Fibroblast of lung (primary cell): Measurements from ENCODE around the gene TEDC2. TPM values are rescaled to one million over a fixed set of nuclear protein-coding genes. Genes with fewer than 3 reads are reported as not detected.

Experiments used
- DNase-seq, 2 donors: peaks; one replicate each; pipeline versions ENCODE4 v3.0.0 to v3.0.0-alpha.2; 2010; ENCODE audit warnings: low read depth in 2 of 2
- H2AFZ ChIP-seq: 2 replicates; pipeline ENCODE4 v1.5.1; 2012; ENCODE audit warnings: low read length, control low read depth, inconsistent platforms
- H3K27ac ChIP-seq: 2 replicates; pipeline ENCODE4 v1.5.1; 2011; ENCODE audit warnings: low read length, control low read depth; ENCODE audit not compliant: insufficient read depth
- H3K27me3 ChIP-seq: 2 replicates; pipeline ENCODE4 v1.5.1; 2011; ENCODE audit warnings: mild to moderate bottlenecking, low read length; ENCODE audit not compliant: control insufficient read depth, insufficient read depth
- H3K36me3 ChIP-seq: 2 replicates; pipeline ENCODE4 v1.5.1; 2011; ENCODE audit warnings: low read length; ENCODE audit not compliant: control insufficient read depth, insufficient read depth
- H3K4me1 ChIP-seq: 2 replicates; pipeline ENCODE4 v1.5.1; 2011; ENCODE audit warnings: low read length; ENCODE audit not compliant: control insufficient read depth, insufficient read depth; ENCODE audit errors: extremely low read depth
- H3K4me2 ChIP-seq: 2 replicates; pipeline ENCODE4 v1.5.1; 2011; ENCODE audit warnings: low read length, control low read depth; ENCODE audit not compliant: insufficient read depth; ENCODE audit errors: extremely low read depth
- H3K4me3 ChIP-seq, 4 experiments: fragments of 200-600 bp in 1 of 4; sonication (generic) in 1 of 4; replicated peaks in 1 of 4; 2 replicates each; pipeline ENCODE4 v1.5.1; 2011 to 2016; ENCODE audit warnings: low read length in 4 of 4, low read depth in 3 of 4, mild to moderate bottlenecking in 3 of 4, control low read depth in 2 of 4, inconsistent platforms in 1 of 4, mixed read lengths in 1 of 4; ENCODE audit not compliant: insufficient read depth in 1 of 4; ENCODE audit errors: control extremely low read depth in 1 of 4
- H3K79me2 ChIP-seq: 2 replicates; pipeline ENCODE4 v1.5.1; 2012; ENCODE audit warnings: mild to moderate bottlenecking, low read length, inconsistent platforms; ENCODE audit not compliant: control insufficient read depth, insufficient read depth
- H3K9ac ChIP-seq: 2 replicates; pipeline ENCODE4 v1.5.1; 2011; ENCODE audit warnings: mild to moderate bottlenecking, low read length, control low read depth; ENCODE audit not compliant: insufficient read depth
- H3K9me3 ChIP-seq: 2 replicates; pipeline ENCODE4 v1.5.1; 2012; ENCODE audit warnings: low read depth, low read length; ENCODE audit not compliant: control insufficient read depth, insufficient read depth
- H4K20me1 ChIP-seq: 2 replicates; pipeline ENCODE4 v1.5.1; 2011; ENCODE audit warnings: low read length; ENCODE audit not compliant: control insufficient read depth, insufficient read depth; ENCODE audit errors: extremely low read depth
- EZH2 ChIP-seq: IDR thresholded peaks from 2 replicates; pipeline ENCODE4 v1.5.1; 2012; ENCODE audit warnings: low read length, control low read depth, mild to moderate bottlenecking; ENCODE audit errors: missing control alignments
- polyA plus RNA-seq, 2 donors: library from polyadenylated mRNA; depleted of rRNA in 1 of 2; stranded (reverse) in 1 of 2; unstranded in 1 of 2; fragments of >200 nt; gene quantifications; 2 replicates each; pipeline ENCODE4 v1.2.1, GENCODE V29; 2011 to 2012; ENCODE audit warnings: missing spikeins in 1 of 2
- total RNA-seq: library from RNA; depleted of rRNA; stranded (reverse); fragments of >200 nt; gene quantifications from 2 replicates; pipeline ENCODE4 v1.2.1, GENCODE V29; 2014
- TF ChIP-seq, protein P1 (sequence below), 2 donors: IDR thresholded peaks in 1 of 2; conservative IDR thresholded peaks in 1 of 2; 1 replicate in 1 of 2; 2 replicates in 1 of 2; pipeline ENCODE4 v1.5.1; 2011 to 2012; ENCODE audit warnings: low read length in 2 of 2, control low read depth in 1 of 2, inconsistent platforms in 1 of 2, low read depth in 1 of 2, mild to moderate bottlenecking in 1 of 2

Gene TEDC2
- total and polyA plus RNA-seq, 2 donors (not counting 1 experiment from before 2014, with no cell fraction given): 1.2 to 1.7 TPM

DNA sequence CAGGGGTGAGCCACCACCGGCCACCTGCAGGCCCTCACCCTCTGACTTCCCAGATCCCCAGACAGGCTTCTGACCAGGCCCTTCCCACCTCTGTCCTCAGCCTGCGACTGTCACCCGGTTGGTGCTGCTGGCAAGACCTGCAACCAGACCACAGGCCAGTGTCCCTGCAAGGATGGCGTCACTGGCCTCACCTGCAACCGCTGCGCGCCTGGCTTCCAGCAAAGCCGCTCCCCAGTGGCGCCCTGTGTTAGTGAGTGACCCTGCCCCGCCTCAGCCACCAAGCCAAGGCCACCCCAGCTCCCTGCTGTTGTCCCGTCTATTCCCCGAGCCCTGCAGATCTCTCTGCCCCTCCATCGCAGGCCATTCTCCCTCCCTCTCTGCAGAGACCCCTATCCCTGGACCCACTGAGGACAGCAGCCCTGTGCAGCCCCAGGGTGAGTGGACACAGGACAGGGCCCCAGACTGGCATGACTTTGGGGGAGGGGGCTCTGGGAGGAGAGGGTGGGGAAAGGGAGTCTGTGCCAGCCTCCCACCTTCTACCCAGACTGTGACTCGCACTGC lies 13.1 kb downstream of the TEDC2 start:
- Histone ChIP-seq H3K27ac (no peak overlapping the region), H3K4me2 (no peak overlapping the region), H3K4me3 (no peak overlapping the region), H3K79me2 (peaks cover 3% of the 10 kb centered on the region), H3K9me3 (no peaks in the 10 kb centered on the region), H4K20me1 (no peaks in the 10 kb centered on the region), H3K27me3 (no peaks in the 10 kb centered on the region), H3K4me1 (peaks cover 16% of the 10 kb centered on the region), H2AFZ (no peak overlapping the region), H3K36me3 (no peaks in the 10 kb centered on the region), H3K9ac (no peak overlapping the region)
- TF ChIP-seq, protein P1, sequence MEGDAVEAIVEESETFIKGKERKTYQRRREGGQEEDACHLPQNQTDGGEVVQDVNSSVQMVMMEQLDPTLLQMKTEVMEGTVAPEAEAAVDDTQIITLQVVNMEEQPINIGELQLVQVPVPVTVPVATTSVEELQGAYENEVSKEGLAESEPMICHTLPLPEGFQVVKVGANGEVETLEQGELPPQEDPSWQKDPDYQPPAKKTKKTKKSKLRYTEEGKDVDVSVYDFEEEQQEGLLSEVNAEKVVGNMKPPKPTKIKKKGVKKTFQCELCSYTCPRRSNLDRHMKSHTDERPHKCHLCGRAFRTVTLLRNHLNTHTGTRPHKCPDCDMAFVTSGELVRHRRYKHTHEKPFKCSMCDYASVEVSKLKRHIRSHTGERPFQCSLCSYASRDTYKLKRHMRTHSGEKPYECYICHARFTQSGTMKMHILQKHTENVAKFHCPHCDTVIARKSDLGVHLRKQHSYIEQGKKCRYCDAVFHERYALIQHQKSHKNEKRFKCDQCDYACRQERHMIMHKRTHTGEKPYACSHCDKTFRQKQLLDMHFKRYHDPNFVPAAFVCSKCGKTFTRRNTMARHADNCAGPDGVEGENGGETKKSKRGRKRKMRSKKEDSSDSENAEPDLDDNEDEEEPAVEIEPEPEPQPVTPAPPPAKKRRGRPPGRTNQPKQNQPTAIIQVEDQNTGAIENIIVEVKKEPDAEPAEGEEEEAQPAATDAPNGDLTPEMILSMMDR (conservative IDR thresholded peaks at IDR 0.05 in 1 of 2, IDR thresholded peaks at IDR 0.05 in 1 of 2; ENCODE audit: low read depth in 1 of 2, low read length in 2 of 2): no peak
- TF ChIP-seq EZH2: no peak
- no peak for DNase-seq

DNA sequence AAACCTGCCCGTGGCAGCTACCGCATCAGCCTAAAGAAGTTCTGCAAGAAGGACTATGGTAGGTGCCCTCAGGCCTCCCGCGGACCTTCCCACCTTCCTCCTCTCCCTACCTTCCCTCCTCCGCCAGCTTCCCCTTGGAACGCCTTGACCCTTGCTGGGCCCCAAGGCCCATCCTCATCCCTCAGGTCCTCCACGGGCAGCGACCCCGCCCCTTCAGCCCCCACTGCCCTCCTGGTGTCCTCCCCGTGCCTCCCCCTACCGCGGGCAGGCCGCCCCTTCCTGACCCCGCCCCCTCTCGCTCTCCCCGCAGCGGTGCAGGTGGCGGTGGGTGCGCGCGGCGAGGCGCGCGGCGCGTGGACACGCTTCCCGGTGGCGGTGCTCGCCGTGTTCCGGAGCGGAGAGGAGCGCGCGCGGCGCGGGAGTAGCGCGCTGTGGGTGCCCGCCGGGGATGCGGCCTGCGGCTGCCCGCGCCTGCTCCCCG lies 13.6 kb downstream of the TEDC2 start:
- Histone ChIP-seq H3K9ac (no peak overlapping the region), H3K4me1 (peaks cover 12% of the 10 kb centered on the region), H3K4me2 (no peak overlapping the region), H3K79me2 (peaks cover 3% of the 10 kb centered on the region), H2AFZ (no peak overlapping the region), H3K27ac (no peak overlapping the region), H4K20me1 (no peaks in the 10 kb centered on the region), H3K4me3 (peak overlapping the region in 1 of 4 experiments; percentile 27), H3K27me3 (no peaks in the 10 kb centered on the region), H3K9me3 (no peaks in the 10 kb centered on the region), H3K36me3 (no peaks in the 10 kb centered on the region)
- TF ChIP-seq, protein P1 (conservative IDR thresholded peaks at IDR 0.05 in 1 of 2, IDR thresholded peaks at IDR 0.05 in 1 of 2; ENCODE audit: low read depth in 1 of 2, low read length in 2 of 2): no peak
- no peak for TF ChIP-seq EZH2
- no peak for DNase-seq

- peak in 1 of 2 donors; percentile 39 for DNase-seq
- Histone ChIP-seq H3K9me3 (no peaks in the 10 kb centered on the region), H3K4me2 (peak overlapping the region; percentile 87), H3K27me3 (no peaks in the 10 kb centered on the region), H3K79me2 (peaks cover 3% of the 10 kb centered on the region), H3K9ac (peak overlapping the region; percentile 77), H3K36me3 (no peaks in the 10 kb centered on the region), H3K4me1 (peaks cover 9% of the 10 kb centered on the region), H4K20me1 (no peaks in the 10 kb centered on the region), H3K4me3 (peak overlapping the region; percentile 59 to 74 (median 70)), H2AFZ (peak overlapping the region; percentile 74), H3K27ac (peak overlapping the region; percentile 82)
- no peak for TF ChIP-seq EZH2
- TF ChIP-seq, protein P1 (conservative IDR thresholded peaks at IDR 0.05 in 1 of 2, IDR thresholded peaks at IDR 0.05 in 1 of 2; ENCODE audit: low read depth in 1 of 2, low read length in 2 of 2): peak in 1 of 2 donors; percentile 23
Observed at GRCh38 chr16:2473999-2474876, 14.3 kb downstream of the TEDC2 start.
